Right lung (tissue), 5 donors: ENCODE measurements around the gene PPP2R1A. TPM values are rescaled to one million over a fixed set of nuclear protein-coding genes. Genes with fewer than 3 reads are reported as not detected.
"Not testable (repeated sequence)": the region's sequence is repeated elsewhere in the genome, so short reads cannot be mapped to it uniquely, and the experiment has no call there.

ENCODE experiments used
- DNase-seq, 2 donors: peaks; one replicate each; pipeline ENCODE4 v3.0.0-alpha.2; 2013
- polyA plus RNA-seq, 5 donors: library from polyadenylated mRNA; unstranded; fragments of 120-200 nt; gene quantifications; one replicate each; pipeline versions ENCODE4 v1.2.1 to v1.2.3, GENCODE V29; 2013; ENCODE audit warnings: inconsistent platforms in 1 of 5, low replicate concordance in 1 of 5; ENCODE audit not compliant: insufficient read length in 5 of 5, insufficient read depth in 1 of 5

The PPP2R1A gene
- polyA plus RNA-seq, 5 donors: 277 to 368 (median 317) TPM

- no peak for DNase-seq
Measured at GRCh38 chr19:52197964-52198363, 8.1 kb downstream of the PPP2R1A start.

- DNase-seq: no peak
Measured at GRCh38 chr19:52198678-52199077, 8.8 kb downstream of the PPP2R1A start.

GRCh38 chr19:52200044-52200443, 10.2 kb downstream of the PPP2R1A start:
- no peak for DNase-seq

GRCh38 chr19:52200755-52201391, 11.0 kb downstream of the PPP2R1A start:
- not testable (repeated sequence) for DNase-seq

GRCh38 chr19:52206481-52206880, 16.6 kb downstream of the PPP2R1A start:
- no peak for DNase-seq

- DNase-seq: no peak
Measured at GRCh38 chr19:52211203-52211602, 21.4 kb downstream of the PPP2R1A start.

- DNase-seq: no peak
Measured at GRCh38 chr19:52211926-52212571, 22.2 kb downstream of the PPP2R1A start.

- DNase-seq: no peak
Measured at GRCh38 chr19:52212572-52213255, 22.9 kb downstream of the PPP2R1A start.

GRCh38 chr19:52214241-52214640, 24.4 kb downstream of the PPP2R1A start:
- DNase-seq: no peak

GRCh38 chr19:52216401-52216800, 26.5 kb downstream of the PPP2R1A start:
- DNase-seq: no peak

GRCh38 chr19:52217576-52217975, 27.7 kb downstream of the PPP2R1A start:
- no peak for DNase-seq

- DNase-seq: no peak
Measured at GRCh38 chr19:52219611-52220010, 29.8 kb downstream of the PPP2R1A start.

GRCh38 chr19:52221031-52221430, 31.2 kb downstream of the PPP2R1A start:
- DNase-seq: no peak

- DNase-seq: no peak
Measured at GRCh38 chr19:52221831-52222375, 32.1 kb downstream of the PPP2R1A start.

- DNase-seq: no peak
Measured at GRCh38 chr19:52224211-52224610, 34.4 kb downstream of the PPP2R1A start.

- no peak for DNase-seq
Measured at GRCh38 chr19:52226652-52227051, 36.8 kb downstream of the PPP2R1A start.

- DNase-seq: no peak
Measured at GRCh38 chr19:52227196-52227940, 37.5 kb downstream of the PPP2R1A start.

GRCh38 chr19:52227980-52228379, 38.1 kb downstream of the PPP2R1A start:
- DNase-seq: no peak

GRCh38 chr19:52229524-52229923, 39.7 kb downstream of the PPP2R1A start:
- DNase-seq: no peak

GRCh38 chr19:52230685-52231084, 40.8 kb downstream of the PPP2R1A start:
- no peak for DNase-seq

- no peak for DNase-seq
Measured at GRCh38 chr19:52231154-52231910, 41.5 kb downstream of the PPP2R1A start.
